Right lobe of liver (tissue), 6 donors: Measurements from ENCODE around the gene PDIK1L. TPM values are rescaled to one million over a fixed set of nuclear protein-coding genes. Genes with fewer than 3 reads are reported as not detected.

Experiments used
- ATAC-seq, 4 donors: fragments of 200-7000 bp; cut with Tn5 transposase; one replicate each; pipeline ENCODE4 v1.9.1; 2020; ENCODE audit warnings: mild to moderate bottlenecking in 4 of 4, moderate library complexity in 4 of 4
- DNase-seq, 3 donors: peaks; one replicate each; pipeline ENCODE4 v3.0.0-alpha.2; 2020
- H3K27ac ChIP-seq, 3 donors: fragments of 200-600 bp; one replicate each; pipeline ENCODE4 v1.8.0; 2022
- H3K27me3 ChIP-seq, 2 donors: fragments of 200-600 bp; one replicate each; pipeline ENCODE4 v1.8.0; 2022
- H3K36me3 ChIP-seq, 4 donors: fragments of 200-600 bp; sonication (generic) in 1 of 4; one replicate each; pipeline versions ENCODE4 v1.5.1 to v1.8.0; 2017 to 2022; ENCODE audit warnings: control low read depth in 1 of 4
- H3K4me1 ChIP-seq, 4 donors: fragments of 200-600 bp; sonication (generic) in 1 of 4; one replicate each; pipeline versions ENCODE4 v1.5.1 to v1.8.0; 2017 to 2022; ENCODE audit warnings: control low read depth in 1 of 4
- H3K4me3 ChIP-seq, 3 donors: fragments of 200-600 bp; one replicate each; pipeline ENCODE4 v1.8.0; 2022
- H3K9me3 ChIP-seq, 4 donors: fragments of 200-600 bp; sonication (generic) in 1 of 4; one replicate each; pipeline versions ENCODE4 v1.5.1 to v1.8.0; 2017 to 2022; ENCODE audit warnings: control low read depth in 1 of 4
- CTCF ChIP-seq, 4 donors: fragments of 200-600 bp in 3 of 4; fragments of 450-650 bp in 1 of 4; IDR thresholded peaks; one replicate each; pipeline versions ENCODE4 v1.5.1 to v1.8.0; 2016 to 2022; ENCODE audit warnings: antibody characterized with exemption in 4 of 4, mild to moderate bottlenecking in 2 of 4
- POLR2A ChIP-seq: fragments of 450-650 bp; IDR thresholded peaks from one replicate; pipeline ENCODE4 v1.6.1; 2017; ENCODE audit warnings: antibody characterized with exemption, mild to moderate bottlenecking
- WGBS: methylation state at CpG from one replicate; pipeline ENCODE4 v1.1.6; 2018; ENCODE audit warnings: low coverage, low lambda C conversion rate; ENCODE audit not compliant: insufficient coverage; ENCODE audit errors: missing lambda C conversion rate; 5-methylcytosine and 5-hydroxymethylcytosine counted together
- intact Hi-C, 2 donors: fragments of 100-400 bp; cut with DNase I; formaldehyde crosslinking; loops; one replicate each; pipeline versions ENCODE4 v1.11.2 to v1.14.1; 2022
- total RNA-seq, 6 experiments: library from RNA; depleted of rRNA in 2 of 6; stranded (reverse); fragments of >200 nt in 2 of 6; fragmentation: NEBNext Ultra II Directional in 3 of 6; extraction: Animal tissue kit (Norgen Biotek cat#: 25700) in 3 of 6; gene quantifications; one replicate each; pipeline versions ENCODE4 v1.1.0 to v1.2.4, GENCODE V29; 2016 to 2023
- donor health status: DM: no; HTN: yes; CAD: no.
- donor health status: DM: no; HTN: no; CAD: no.
- donor health status: DM: no; HTN: no; CAD: no.
- donor health status: DM: no; HTN: yes; CAD: no.
- donor health status: DM: no; HTN: yes; CAD: no.

Gene PDIK1L
- total RNA-seq, 6 experiments from 2014 or later: 3.8 to 7.5 (median 5.1) TPM

- Histone ChIP-seq H3K4me3 (no peak within 1 kb of the TSS), H3K27me3 (no peaks in the 10 kb centered on the region), H3K9me3 (no peaks in the 10 kb centered on the region), H3K36me3 (no peaks in the 10 kb centered on the region), H3K27ac (no peak within 1 kb of the TSS), H3K4me1 (peaks cover 0 to 5% (median under 1%) of the 10 kb centered on the region in 4 donors)
- ATAC-seq (no peak), DNase-seq (no peak)
- intact Hi-C loops: no loop called here
- WGBS: 48% methylated on average over 4 of the region's 9 CpGs
- no peak for TF ChIP-seq CTCF (IDR thresholded peaks at IDR 0.05)
- TF ChIP-seq POLR2A: no peak
Observed at GRCh38 chr1:26067432-26067911, 44.2 kb upstream of the PDIK1L start, which contains the start of gene TRIM63. TSS of gene TRIM63 (minus strand) at chr1:26067630. CDS start at chr1:26067494, 136 bp downstream.

GRCh38 chr1:26069941-26070295 lies 41.7 kb upstream of the PDIK1L start:
- Histone ChIP-seq H3K27ac (no peak overlapping the region), H3K36me3 (no peaks in the 10 kb centered on the region), H3K9me3 (no peaks in the 10 kb centered on the region), H3K4me1 (peaks cover 0 to 10% (median 4%) of the 10 kb centered on the region in 4 donors), H3K27me3 (no peaks in the 10 kb centered on the region), H3K4me3 (no peak overlapping the region)
- 75% methylated on average over 1 of the region's 1 CpG for WGBS
- ATAC-seq (no peak), DNase-seq (no peak)
- intact Hi-C loops: no loop called here
- TF ChIP-seq POLR2A: no peak
- TF ChIP-seq CTCF (IDR thresholded peaks at IDR 0.05): no peak

DNA sequence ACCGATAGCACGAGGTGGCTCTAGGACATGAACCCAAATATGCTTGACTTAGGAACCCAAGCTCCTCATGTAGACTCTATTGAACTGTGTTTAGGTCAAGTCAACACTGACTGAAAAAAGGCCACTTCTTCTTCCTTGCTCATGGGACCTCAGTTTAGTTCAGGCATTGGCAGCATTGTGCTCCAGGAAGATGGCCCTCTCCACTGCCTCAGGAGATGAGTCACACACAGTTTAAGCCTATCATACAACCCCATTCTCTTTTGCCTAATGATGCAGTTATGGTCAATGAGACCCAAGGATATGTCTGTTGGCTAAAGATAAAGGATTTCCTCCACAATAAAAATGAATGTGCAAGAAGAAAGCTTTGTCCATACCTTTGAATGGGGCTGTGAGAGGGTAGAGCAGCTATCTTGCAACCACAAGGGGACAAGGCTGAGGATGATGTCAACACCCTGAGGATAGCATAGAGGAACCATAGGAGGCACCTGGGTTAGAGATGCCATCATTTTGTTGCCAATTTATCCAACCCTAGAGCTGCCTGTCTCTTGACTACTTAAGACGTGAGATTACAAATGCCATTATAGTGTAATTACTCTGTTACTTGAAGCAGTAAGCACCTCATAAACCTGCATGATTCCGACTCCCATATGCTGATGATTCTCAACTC lies 41.2 kb upstream of the PDIK1L start:
- no peaks in the 10 kb centered on the region for H3K27me3 ChIP-seq
- no peak for ATAC-seq
- intact Hi-C loops: no loop called here
- WGBS: 100% methylated on average over 3 of the region's 4 CpGs
- no peaks in the 10 kb centered on the region for H3K36me3 ChIP-seq
- no peak for DNase-seq
- H3K4me1 ChIP-seq: peaks cover 0 to 10% (median 4%) of the 10 kb centered on the region in 4 donors
- H3K27ac ChIP-seq: no peak overlapping the region
- TF ChIP-seq POLR2A (no peak), CTCF (IDR thresholded peaks at IDR 0.05) (no peak)
- H3K9me3 ChIP-seq: no peaks in the 10 kb centered on the region
- no peak overlapping the region for H3K4me3 ChIP-seq

DNA sequence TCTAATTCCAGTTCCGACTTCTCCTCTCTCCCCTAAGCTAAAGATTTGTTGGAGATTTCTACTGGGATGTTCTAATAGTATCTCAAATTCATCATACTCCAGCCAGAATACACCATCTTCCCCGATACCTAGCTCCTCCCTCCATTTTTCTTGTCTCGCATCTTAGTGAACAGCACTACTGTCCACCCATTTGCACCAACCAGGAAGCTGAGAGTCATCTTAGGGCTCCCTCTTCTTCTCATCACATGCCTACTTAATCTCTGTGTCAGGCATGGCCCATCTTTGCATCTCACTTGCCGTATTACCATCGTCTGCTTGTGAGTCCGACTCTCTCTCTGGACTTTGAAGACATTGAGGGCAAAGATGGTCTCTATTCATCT lies 40.7 kb upstream of the PDIK1L start:
- 95% methylated on average over 6 of the region's 6 CpGs for WGBS
- no peaks in the 10 kb centered on the region for H3K27me3 ChIP-seq
- H3K27ac ChIP-seq: no peak overlapping the region
- no peak for TF ChIP-seq POLR2A
- no peak for TF ChIP-seq CTCF (IDR thresholded peaks at IDR 0.05)
- no peaks in the 10 kb centered on the region for H3K36me3 ChIP-seq
- intact Hi-C loops: no loop called here
- H3K4me1 ChIP-seq: peaks cover 0 to 13% (median 6%) of the 10 kb centered on the region in 4 donors
- DNase-seq: no peak
- H3K4me3 ChIP-seq: no peak overlapping the region
- no peak for ATAC-seq
- no peaks in the 10 kb centered on the region for H3K9me3 ChIP-seq
